ENCODE data around the gene AMH.

GRCh38 chr19:2210206-2210605, 38.9 kb upstream of the AMH start:
- TF ChIP-seq CTCF (IDR thresholded peaks at IDR 0.05), result no peak
- no peak for TF ChIP-seq POLR2AphosphoS5 (IDR thresholded peaks at IDR 0.05)
